OCI-LY1 (cell line): Measurements from ENCODE around the gene TBX10.

ENCODE experiments used
- H2AFZ ChIP-seq: fragments of 200-600 bp; sonication (generic), shearing (Covaris generic); 2 replicates; pipeline ENCODE4 v1.6.0; 2014; ENCODE audit warnings: antibody characterized with exemption, mild to moderate bottlenecking, low read length
- H3F3A ChIP-seq: fragments of 200-600 bp; sonication (generic), shearing (Covaris generic); 2 replicates; pipeline ENCODE4 v1.6.0; 2014; ENCODE audit warnings: mild to moderate bottlenecking, antibody characterized with exemption, low read length, moderate library complexity; ENCODE audit not compliant: insufficient read depth
- H3K27ac ChIP-seq: fragments of 200-600 bp; sonication (generic); 2 replicates; pipeline ENCODE4 v1.5.1; 2014; ENCODE audit warnings: low read length, mixed run types, mild to moderate bottlenecking, low read depth; ENCODE audit not compliant: poor library complexity, severe bottlenecking
- H3K27me3 ChIP-seq: fragments of 200-600 bp; sonication (generic); 2 replicates; pipeline ENCODE4 v1.6.0; 2014; ENCODE audit warnings: antibody characterized with exemption, mild to moderate bottlenecking, low read length, moderate library complexity; ENCODE audit not compliant: insufficient read depth
- H3K36me3 ChIP-seq: fragments of 200-600 bp; sonication (generic); 2 replicates; pipeline ENCODE4 v1.6.1; 2014; ENCODE audit warnings: mild to moderate bottlenecking, antibody characterized with exemption, low read length, moderate library complexity, mixed read lengths; ENCODE audit not compliant: insufficient read depth
- H3K4me1 ChIP-seq: fragments of 200-600 bp; sonication (generic); 2 replicates; pipeline ENCODE4 v1.5.1; 2014; ENCODE audit warnings: mild to moderate bottlenecking, low read length, moderate library complexity; ENCODE audit not compliant: insufficient read depth, severe bottlenecking
- H3K4me2 ChIP-seq: fragments of 200-600 bp; sonication (generic), shearing (Covaris generic); 2 replicates; pipeline ENCODE4 v1.6.1; 2014; ENCODE audit warnings: low read length
- H3K4me3 ChIP-seq: fragments of 200-600 bp; sonication (generic); 2 replicates; pipeline ENCODE4 v1.5.1; 2014; ENCODE audit warnings: low read length, low read depth, mild to moderate bottlenecking, mixed read lengths; ENCODE audit not compliant: poor library complexity, severe bottlenecking
- H3K79me2 ChIP-seq: fragments of 200-600 bp; shearing (Covaris generic); 2 replicates; pipeline ENCODE4 v1.6.1; 2016; ENCODE audit warnings: mixed run types, low read length, mixed read lengths; ENCODE audit not compliant: insufficient read depth
- H3K9ac ChIP-seq: fragments of 200-600 bp; sonication (generic), shearing (Covaris generic); 2 replicates; pipeline ENCODE4 v1.6.1; 2014; ENCODE audit warnings: mild to moderate bottlenecking, low read length, mixed read lengths
- H3K9me2 ChIP-seq: fragments of 200-600 bp; sonication (generic), shearing (Covaris generic); 2 replicates; pipeline ENCODE4 v1.6.1; 2014; ENCODE audit warnings: low read depth, mild to moderate bottlenecking, low read length, mixed read lengths
- H3K9me3 ChIP-seq: fragments of 200-600 bp; shearing (Covaris generic); 2 replicates; pipeline ENCODE4 v1.6.1; 2014; ENCODE audit warnings: low read length, mixed read lengths
- H4K20me1 ChIP-seq: fragments of 200-600 bp; sonication (generic), shearing (Covaris generic); 2 replicates; pipeline ENCODE4 v1.6.0; 2016; ENCODE audit warnings: mild to moderate bottlenecking, low read length; ENCODE audit not compliant: insufficient read depth
- CTCF ChIP-seq: fragments of 200-600 bp; sonication (generic), shearing (Covaris generic); IDR thresholded peaks from 2 replicates; pipeline ENCODE4 v1.5.1; 2017; ENCODE audit warnings: mild to moderate bottlenecking, antibody characterized with exemption, low read length, moderate library complexity, mixed read lengths
- EZH2 ChIP-seq: fragments of 200-600 bp; sonication (generic), shearing (Covaris generic); IDR thresholded peaks from 2 replicates; pipeline ENCODE4 v1.8.0; 2017; ENCODE audit warnings: borderline replicate concordance, mixed run types, mild to moderate bottlenecking, antibody characterized with exemption, low read length, moderate library complexity, mixed read lengths

TBX10 gene

GRCh38 chr11:67611704-67612587 is 27.6 kb downstream of the TBX10 start:
- no peak for TF ChIP-seq EZH2
- no peak for TF ChIP-seq CTCF
- H3K4me2 ChIP-seq: no peak overlapping the region
- H4K20me1 ChIP-seq: no peaks in the 10 kb centered on the region
- no peak overlapping the region for H3K9ac ChIP-seq
- H3K36me3 ChIP-seq: peaks cover 52% of the 10 kb centered on the region; the same call in 1 of the 2 replicates
- no peak overlapping the region for H3K4me3 ChIP-seq
- no peaks in the 10 kb centered on the region for H3K27me3 ChIP-seq
- no peaks in the 10 kb centered on the region for H3K9me2 ChIP-seq
- peaks cover 9% of the 10 kb centered on the region; the same call in 1 of the 2 replicates for H3K79me2 ChIP-seq
- no peaks in the 10 kb centered on the region for H3K9me3 ChIP-seq
- no peaks in the 10 kb centered on the region for H3F3A ChIP-seq
- peaks cover 43% of the 10 kb centered on the region for H3K4me1 ChIP-seq
- no peak overlapping the region for H3K27ac ChIP-seq
- no peak overlapping the region for H2AFZ ChIP-seq

GRCh38 chr11:67611165-67611564 is 28.4 kb downstream of the TBX10 start:
- H3K9me3 ChIP-seq: no peaks in the 10 kb centered on the region
- peaks cover 9% of the 10 kb centered on the region; the same call in 1 of the 2 replicates for H3K79me2 ChIP-seq
- no peak overlapping the region for H3K27ac ChIP-seq
- H3K9me2 ChIP-seq: no peaks in the 10 kb centered on the region
- no peaks in the 10 kb centered on the region for H3K27me3 ChIP-seq
- H3K36me3 ChIP-seq: peaks cover 52% of the 10 kb centered on the region; the same call in 1 of the 2 replicates
- no peak overlapping the region for H3K4me3 ChIP-seq
- H3K9ac ChIP-seq: no peak overlapping the region
- H3K4me2 ChIP-seq: no peak overlapping the region
- peaks cover 47% of the 10 kb centered on the region for H3K4me1 ChIP-seq
- no peak overlapping the region for H2AFZ ChIP-seq
- TF ChIP-seq EZH2 (no peak), CTCF (no peak)
- no peaks in the 10 kb centered on the region for H4K20me1 ChIP-seq
- H3F3A ChIP-seq: no peaks in the 10 kb centered on the region

- no peaks in the 10 kb centered on the region for H3K9me3 ChIP-seq
- TF ChIP-seq CTCF (no peak), EZH2 (no peak)
- H2AFZ ChIP-seq: no peak overlapping the region
- no peaks in the 10 kb centered on the region for H3K9me2 ChIP-seq
- no peak overlapping the region for H3K27ac ChIP-seq
- peaks cover 46% of the 10 kb centered on the region for H3K4me1 ChIP-seq
- no peaks in the 10 kb centered on the region for H3K27me3 ChIP-seq
- no peak overlapping the region for H3K4me3 ChIP-seq
- no peaks in the 10 kb centered on the region for H3F3A ChIP-seq
- peaks cover 52% of the 10 kb centered on the region; the same call in 1 of the 2 replicates for H3K36me3 ChIP-seq
- no peak overlapping the region for H3K4me2 ChIP-seq
- no peaks in the 10 kb centered on the region for H4K20me1 ChIP-seq
- H3K79me2 ChIP-seq: peaks cover 9% of the 10 kb centered on the region; the same call in 1 of the 2 replicates
- no peak overlapping the region for H3K9ac ChIP-seq
Measured at GRCh38 chr11:67610302-67610868, 29.2 kb downstream of the TBX10 start.
